Activated CD8-positive, alpha-beta memory T cell treated with anti-CD3 and anti-CD28 coated beads for 4 hours (primary cell): ENCODE measurements around the gene DNASE2.
"Not testable (repeated sequence)": the region's sequence is repeated elsewhere in the genome, so short reads cannot be mapped to it uniquely, and the experiment has no call there.

Experiments used
- DNase-seq, 2 donors: peaks; one replicate each; pipeline ENCODE4 v3.0.0-alpha.2; 2020; ENCODE audit warnings: low read depth in 2 of 2

Gene DNASE2

DNA sequence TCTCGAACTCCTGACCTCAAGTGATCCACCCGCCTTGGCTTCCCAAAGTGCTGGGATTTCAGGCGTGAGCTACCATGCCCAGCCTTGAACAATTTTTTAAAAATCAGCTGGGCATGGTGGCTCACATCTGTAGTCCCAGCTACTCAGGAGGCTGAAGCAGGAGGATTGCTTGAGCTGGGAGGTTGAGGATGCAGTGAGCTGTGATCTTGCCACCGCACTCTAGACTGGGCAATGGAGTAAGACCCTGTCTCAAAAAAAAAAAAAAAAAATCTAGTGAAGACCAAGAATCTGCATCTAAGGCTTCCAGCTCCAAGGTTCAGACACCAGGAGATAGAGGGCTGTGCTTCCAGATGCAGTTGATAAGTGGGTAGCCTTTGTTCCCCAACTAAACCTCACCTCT lies 17.1 kb downstream of the DNASE2 start:
- DNase-seq: no peak

DNA sequence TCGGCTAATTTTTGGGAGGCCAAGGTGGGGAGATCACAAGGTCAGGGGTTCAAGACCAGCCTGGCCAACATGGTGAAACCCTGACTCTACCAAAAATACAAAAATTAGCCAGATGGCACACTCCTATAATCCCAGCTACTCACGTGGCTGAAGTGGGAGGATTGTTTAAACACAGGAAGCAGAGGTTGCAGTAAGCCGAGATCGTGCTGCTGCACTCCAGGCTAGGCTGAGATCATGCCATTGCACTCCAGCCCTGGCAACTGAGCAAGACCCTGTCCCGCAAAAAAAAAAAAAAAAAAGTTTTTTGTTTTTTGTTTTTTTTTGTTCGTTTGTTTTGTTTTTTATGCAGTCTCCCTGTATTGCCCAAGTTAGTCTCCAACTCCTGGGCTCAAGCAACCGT lies 21.7 kb downstream of the DNASE2 start:
- DNase-seq: no peak

DNA sequence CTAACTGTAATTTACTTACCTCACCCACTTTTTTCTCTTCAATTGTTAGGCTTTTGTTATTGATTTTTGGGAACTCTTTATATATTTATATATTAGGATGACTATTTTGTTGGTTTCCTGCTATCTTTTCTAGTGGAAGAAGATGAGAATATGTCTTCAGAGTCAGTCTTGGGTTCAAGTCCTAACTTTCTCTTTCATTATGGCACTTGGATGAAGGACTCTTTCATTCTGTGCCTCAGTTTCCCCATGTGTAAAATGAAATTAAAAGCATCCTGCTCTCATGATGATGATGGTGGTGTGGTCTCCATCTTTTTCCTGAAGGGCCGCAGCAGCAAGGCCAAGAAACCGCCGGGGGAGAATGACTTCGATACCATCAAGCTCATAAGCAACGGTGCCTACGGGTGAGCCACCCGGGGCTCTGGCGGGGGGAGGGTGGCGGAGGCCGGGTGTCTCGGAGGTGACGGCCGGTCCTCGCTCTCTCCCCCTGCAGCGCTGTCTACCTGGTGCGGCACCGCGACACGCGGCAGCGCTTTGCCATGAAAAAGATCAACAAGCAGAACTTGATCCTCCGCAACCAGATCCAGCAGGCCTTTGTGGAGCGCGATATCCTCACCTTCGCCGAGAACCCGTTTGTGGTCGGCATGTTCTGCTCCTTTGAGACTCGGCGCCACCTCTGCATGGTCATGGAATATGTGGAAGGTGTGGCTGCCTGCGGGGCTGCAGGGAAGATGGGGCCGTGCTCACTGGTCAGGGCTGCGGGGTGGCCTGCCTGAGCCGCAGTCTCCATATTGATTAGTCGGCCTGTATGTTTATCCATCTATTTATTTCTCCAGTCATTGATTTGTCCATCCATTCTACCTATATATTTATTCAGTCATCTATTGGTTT lies 23.0 kb downstream of the DNASE2 start:
- DNase-seq: no peak

DNA sequence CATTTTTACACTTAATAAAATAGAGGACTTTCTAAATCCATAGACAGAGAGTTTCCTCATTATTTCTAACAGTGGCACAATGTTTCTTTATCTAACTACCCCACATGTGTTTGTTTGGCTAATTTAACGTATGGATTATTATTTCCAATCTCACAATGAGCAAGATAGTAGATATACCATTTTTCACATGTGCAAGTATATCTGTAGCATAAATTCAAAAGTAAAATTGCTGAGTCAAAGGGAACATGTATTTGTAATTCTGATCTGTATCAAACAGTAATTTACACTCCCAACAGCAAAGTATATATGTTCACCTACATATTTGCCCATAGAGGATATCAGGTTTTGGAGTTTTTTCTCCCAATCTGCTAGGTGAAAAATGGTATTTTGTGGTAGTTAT lies 24.6 kb downstream of the DNASE2 start:
- DNase-seq: no peak

DNA sequence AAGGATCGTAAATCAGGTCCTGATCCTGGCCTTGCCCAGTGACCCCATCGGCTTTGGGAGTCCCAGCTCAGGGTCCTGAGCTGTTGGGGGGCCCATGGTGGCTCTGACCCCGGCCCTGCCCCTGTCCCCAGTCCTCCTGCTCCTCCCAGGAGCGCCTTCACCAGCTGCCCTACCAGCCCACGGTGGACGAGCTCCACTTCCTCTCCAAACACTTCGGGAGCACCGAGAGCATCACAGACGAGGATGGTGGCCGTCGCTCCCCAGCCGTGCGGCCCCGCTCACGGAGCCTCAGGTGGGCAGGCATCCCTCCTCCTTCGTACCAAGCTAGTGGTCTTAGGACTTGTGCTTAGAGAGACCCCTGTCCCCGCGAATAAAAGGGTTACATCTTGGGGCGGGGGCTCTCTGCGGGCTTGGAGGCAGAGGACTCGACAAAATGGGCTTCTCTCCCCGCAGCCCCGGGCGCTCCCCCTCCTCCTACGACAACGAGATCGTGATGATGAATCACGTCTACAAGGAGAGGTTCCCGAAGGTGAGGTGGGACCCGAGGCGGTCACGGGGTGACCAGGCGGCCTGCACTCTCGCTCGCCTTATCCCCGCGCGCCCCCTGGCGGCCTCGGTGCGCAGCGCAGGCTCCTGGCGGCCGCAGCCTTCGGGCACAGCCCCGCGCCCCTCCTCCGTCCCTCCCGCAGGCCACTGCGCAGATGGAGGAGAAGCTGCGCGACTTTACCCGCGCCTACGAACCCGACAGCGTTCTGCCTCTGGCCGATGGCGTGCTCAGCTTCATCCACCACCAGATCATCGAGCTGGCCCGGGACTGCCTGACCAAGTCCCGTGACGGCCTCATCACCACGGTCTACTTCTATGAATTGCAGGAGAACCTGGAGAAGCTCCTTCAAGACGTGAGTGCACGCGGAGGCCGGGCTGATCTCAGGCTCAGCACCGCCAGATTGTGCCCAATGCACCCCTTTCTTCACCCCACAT lies 33.8 kb downstream of the DNASE2 start:
- peak; percentile 64 to 69 for DNase-seq

DNA sequence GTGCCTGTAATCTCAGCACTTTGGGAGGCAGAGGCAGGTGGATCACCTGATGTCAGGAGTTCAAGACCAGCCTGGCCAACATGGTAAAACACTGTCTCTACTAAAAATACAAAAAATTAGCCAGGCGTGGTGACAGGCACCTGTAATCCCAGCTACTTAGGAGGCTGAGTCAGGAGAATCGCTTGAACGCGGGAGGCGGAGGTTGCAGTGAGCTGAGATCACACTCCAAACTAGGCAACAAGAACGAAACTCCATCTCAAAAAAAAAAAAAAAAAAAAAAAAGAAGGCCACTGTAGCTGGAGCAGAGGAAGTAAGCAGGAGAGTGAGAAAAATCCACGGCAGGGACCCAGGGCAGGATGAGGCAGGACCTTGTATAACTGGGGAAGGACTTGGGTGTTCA lies 34.6 kb downstream of the DNASE2 start:
- DNase-seq: not testable (repeated sequence)

DNA sequence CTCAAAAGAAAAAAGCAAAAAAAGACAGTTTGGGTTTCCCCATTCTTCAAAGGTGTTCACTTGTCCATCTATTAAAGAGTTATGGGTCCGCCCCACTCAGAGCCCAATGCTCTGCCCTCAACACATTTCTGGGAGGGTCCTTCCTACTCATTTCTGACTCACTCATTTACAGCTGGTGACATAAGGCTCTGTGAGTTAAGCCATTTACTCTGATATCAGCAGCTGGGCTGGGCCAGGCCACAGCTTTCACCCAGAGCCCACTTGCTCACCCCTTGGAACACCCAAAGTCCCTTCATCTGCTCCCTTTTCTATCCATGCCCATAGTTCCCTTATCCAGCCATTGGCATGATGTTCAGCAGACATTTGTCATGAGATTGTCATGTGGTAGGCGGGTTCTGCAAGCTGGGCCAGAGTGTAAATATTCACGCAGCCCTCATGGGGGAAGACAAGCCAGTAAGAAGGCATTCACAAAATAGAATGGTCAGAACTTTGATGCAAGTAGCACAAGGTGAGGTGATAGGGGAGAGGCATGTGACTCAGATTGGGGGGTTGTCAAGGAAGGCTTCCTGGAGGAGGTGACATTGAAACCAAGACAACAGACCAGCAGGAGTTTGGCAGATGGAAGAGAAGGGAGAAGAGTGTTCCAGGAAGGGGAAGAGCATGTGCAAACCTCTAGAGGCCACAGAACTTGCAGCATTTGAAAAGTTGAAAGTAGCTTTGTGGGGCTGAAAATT lies 37.1 kb downstream of the DNASE2 start:
- DNase-seq: no peak

DNA sequence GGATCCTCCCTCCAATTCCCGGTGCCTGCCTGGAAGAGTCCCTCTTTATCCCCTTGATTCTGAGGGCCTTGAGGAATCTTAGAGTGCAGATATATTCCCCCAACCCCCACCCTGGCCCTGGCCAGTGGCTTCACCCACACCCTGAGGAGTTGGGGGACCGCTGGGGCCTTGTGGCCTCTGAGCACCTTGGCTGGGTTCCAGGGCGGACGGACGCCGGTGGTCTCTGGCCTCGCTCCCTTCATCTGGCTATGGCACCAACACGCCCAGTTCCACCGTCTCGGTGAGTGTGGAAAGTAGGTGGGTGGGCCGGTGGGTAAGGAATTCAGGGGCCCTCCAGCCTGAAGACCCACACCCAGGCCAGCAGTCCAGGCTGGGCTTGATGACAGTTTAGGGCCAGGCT lies 37.9 kb downstream of the DNASE2 start:
- no peak for DNase-seq

DNA sequence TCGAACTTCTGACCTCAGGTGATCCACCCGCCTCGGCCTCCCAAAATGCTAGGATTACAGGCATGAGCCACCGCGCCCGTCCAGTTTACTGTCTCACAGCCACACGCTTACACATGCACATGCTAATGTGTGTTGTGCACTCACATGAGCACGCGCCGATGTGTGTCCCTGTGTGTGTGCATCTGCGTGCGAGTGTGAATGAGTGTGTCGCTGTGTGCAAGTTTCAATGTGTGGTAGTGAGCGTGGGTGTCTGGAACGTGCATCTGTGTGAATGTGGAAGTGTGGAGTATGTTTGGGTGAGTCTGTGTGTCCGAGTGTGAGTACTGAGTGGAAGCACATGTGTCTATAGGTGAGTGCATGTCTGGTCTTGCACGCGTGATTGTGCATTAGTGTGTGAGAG lies 38.7 kb downstream of the DNASE2 start:
- DNase-seq: no peak

DNA sequence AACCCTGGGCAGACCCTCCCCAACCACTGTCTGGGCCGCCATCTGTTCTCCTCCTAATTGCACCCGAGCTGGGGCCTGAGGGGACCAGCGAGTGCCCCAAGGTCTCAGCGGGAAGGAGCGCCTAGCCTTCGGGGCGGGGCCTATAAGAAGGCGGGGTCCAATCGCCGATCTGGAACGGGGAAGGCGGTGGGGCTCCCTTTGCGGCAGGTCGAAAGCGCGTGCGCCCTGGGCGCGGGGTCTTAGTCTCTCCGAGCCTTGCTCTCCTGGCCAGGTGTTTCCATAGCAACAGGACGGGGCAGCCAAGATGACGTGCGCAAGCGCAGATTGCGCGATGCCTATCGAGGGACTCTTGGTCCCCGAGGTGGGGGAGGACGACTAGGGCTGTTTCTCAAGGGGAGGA lies 40.2 kb downstream of the DNASE2 start:
- DNase-seq: no peak

DNA sequence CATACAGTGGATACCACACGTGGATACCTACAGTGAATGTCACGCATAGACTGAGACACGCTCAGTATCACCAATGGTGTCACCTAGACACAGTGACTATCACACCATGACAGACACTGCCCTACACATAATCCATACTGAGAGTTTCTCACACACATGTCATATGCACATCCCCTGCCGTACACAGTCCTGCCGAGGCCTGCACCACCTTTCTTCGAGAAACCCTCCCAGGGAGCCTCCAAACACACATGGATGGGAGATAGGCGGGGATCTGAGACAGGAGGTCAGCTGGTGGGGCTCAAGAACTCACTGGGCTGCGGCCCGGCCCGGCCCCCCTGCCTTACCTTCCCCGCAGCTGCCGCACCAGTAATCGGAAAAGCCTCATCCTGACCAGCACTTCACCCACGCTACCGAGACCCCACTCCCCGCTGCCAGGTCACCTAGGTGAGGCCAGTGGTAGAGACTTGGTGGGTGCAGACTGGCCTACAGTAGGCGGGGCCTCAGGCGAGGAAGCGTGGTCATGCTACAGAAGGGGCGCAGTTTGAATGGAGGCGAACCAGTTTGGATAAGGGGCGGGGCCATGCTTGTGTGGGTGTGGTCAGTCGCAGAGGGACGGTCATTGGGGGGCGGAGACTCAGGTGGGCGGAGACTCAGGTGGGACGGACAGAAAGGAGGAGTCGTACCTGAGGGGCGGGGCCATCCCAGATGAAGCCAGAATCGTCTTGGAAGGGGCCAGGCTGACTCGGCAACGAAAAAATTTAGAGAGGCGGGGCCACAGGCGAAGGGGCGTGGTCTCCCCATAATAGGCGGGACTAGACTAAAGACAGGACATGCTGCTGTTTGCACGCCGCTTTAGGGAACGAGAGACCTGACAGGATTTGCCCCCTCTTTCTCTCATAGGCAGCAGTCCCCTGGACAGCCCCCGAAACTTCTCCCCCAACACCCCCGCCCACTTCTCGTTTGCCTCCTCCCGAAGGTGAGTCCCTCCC lies 40.9 kb downstream of the DNASE2 start:
- no peak for DNase-seq

DNA sequence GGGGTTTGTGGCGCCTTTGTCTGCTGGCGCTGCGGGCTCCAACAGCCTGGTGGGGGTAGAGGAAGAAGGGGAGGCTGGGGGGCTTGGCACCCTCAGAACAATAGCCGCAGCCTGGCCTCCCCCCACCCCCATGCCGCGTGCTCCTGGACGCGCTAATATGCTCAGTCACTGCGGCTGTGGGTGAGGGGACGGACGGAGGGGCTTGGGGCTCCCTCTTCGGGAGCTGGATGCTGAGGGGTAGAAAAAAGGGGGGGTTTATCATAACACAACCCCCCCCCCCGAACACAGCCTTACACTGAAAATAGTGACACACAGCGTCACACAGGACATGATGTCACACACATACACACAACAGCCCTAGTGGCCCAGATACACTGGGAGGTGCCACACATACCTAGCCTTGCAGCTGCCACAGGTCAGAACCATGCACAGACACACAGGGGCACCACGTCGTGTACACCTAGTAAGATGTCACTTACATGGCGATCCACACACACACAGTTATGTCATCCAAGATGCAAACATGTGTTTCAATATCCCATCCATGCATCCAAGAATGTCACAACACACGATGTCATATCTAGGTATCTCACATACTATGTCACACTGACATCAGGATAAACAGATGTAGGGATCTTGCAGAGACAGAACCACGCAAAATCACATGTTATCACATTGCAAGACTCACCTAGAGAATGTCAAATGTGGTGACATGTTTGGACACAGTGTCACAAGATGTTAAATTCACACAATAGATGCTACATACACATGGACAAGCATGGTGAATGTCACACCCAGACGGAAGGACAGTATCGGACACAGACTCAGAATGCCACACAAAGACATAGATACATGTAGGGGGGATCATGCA lies 42.1 kb downstream of the DNASE2 start:
- no peak for DNase-seq

DNA sequence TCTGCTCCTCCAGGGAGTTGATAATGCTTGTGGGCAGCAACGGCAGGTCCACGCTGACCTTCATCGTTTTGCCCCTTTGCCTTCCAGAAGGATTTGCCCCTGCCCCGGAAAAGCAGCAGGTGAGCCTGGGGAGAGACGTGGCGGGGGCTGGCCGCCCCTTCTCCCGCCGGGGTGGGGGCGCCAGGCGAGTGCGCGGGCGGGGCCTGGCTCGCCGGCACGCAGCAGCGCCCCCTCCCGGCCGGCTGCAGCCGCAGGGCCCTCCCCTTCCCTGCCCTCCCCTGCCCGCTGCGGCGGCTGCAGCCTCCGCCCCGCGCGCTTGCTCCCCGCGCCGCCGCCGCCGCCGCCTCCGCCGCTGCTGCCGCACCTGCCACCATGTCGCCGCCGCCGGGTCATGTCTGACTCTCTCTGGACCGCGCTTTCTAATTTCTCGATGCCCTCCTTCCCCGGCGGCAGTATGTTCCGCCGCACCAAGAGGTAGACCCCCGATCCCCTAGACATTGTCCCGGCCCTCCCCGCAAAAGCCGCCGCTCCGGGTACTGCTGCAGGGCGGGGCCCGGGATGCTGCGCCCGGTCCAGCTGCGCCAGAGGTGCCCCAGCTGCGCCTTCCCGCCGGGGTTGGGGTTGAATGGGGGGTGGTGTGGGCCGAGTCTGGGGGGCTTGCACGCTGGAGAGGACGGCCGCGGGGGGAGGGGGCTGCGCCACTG lies 42.9 kb downstream of the DNASE2 start, which contains the start of gene MAST1:
TSS of gene MAST1 (plus strand) at position 334 of the 704 bp plus-strand sequence. CDS start at position 392, 58 bp downstream.
- no peak for DNase-seq

DNA sequence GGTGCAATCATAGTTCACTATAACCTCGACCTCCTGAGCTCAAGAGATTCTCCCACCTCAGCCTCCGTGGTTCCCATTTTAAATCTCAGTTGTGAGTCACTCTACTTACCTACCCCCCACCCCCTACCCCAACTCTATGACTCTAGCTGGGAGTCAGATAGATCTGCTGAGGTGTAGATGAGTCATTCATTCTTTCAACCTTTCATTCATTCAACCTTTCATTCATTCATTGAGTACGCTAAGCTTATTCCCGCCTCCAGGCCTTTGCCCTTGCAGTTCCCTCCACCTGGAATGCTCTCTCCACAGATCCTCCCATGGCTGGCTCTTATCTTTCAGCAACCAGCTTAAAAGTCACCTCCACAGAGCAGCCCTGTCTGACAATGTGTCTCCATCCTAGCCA lies 44.0 kb downstream of the DNASE2 start:
- no peak for DNase-seq

DNA sequence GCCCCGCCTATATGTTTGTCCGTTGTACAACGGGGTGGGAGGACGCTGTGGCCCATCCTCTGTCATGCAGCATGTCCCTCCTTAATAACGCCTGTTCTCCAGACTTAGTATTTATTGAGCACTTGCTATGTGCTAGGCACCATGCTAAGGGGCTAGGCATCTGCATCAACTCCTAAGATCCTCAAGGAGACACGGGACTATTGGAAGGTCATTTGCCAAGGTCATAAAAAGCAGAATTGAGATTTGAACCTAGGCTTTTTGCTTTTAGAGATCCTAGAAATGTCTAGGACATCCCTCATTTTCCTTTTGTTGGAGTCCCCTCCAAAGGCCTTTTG lies 44.8 kb downstream of the DNASE2 start:
- DNase-seq: no peak

DNA sequence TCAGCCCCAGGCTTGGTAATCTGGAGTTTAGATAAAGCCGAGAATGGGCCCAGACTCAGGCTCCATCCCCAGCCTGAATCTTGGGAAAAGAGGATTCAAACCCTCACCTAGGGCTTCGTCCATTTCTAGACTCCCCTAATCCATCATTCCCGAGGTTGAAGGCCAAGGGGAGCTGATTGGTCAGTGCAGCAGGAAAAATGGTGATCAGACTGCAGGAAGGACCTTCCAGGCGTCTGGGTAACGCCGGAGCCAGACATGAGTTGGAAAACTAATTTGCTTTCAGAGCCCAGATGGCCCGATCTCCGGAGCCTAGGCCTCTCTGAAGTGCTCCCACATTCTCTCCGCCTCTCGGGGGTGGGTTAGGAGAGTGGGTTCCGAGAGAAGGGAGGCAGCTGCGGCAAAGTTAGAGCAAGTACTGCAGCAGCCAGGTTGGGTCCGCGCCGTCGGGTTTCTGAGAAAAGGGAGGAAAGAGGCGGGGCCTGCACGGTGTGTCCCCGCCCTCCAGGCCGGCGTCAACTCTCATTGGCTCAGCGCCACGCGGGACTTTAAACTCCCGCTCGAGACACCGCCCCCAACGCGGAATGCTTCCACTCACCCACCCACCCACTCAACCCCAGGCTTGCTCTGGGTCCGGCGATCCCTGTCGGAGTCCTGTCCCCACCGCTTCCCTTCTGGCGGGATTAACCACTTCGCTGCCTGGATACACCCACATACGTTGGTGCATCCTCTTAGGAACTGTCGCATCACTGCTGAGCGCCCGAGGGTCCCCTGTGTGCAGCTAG lies 46.1 kb downstream of the DNASE2 start:
- no peak for DNase-seq

DNA sequence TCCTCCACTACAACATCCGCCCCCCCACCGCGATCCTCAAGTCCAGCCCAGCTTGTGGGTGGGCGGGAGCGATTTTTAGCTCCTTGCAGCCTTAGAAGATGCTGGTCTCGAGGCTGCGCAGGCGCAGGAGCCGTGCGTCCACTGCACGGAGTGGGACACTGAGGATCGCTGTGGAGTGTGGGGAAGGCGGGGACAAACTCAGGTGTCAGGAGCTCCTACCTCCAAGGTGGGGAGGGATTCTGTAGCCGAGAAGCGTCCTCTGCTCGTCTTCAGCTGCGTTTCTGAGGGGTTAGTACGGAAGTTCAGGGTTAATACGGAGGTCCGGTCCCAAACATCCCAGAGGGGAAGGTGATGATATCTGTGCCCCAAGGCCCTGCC lies 46.7 kb downstream of the DNASE2 start, which contains the start of gene RTBDN:
TSS of gene RTBDN (minus strand) at position 14 of the 378 bp plus-strand sequence. CDS start 4,600 bp downstream, outside the sequence.
- DNase-seq: no peak
